Retinal pigment epithelial cell (primary cell): ENCODE results near the gene SSU72.
A peak's percentile ranks its signal among the peaks of the same experiment; 100 is the strongest.

Source experiments
- DNase-seq: peaks from one replicate; pipeline ENCODE4 v3.0.0-alpha.2; 2010; ENCODE audit warnings: low read depth
- H3K4me3 ChIP-seq: 2 replicates; pipeline ENCODE4 v1.5.1; 2011; ENCODE audit warnings: mild to moderate bottlenecking, low read length, control low read depth, moderate library complexity
- TF ChIP-seq, protein P1 (sequence below): conservative IDR thresholded peaks from 2 replicates; pipeline ENCODE4 v1.5.1; 2011; ENCODE audit warnings: low read depth, low read length, control low read depth, inconsistent platforms

Gene SSU72

DNA sequence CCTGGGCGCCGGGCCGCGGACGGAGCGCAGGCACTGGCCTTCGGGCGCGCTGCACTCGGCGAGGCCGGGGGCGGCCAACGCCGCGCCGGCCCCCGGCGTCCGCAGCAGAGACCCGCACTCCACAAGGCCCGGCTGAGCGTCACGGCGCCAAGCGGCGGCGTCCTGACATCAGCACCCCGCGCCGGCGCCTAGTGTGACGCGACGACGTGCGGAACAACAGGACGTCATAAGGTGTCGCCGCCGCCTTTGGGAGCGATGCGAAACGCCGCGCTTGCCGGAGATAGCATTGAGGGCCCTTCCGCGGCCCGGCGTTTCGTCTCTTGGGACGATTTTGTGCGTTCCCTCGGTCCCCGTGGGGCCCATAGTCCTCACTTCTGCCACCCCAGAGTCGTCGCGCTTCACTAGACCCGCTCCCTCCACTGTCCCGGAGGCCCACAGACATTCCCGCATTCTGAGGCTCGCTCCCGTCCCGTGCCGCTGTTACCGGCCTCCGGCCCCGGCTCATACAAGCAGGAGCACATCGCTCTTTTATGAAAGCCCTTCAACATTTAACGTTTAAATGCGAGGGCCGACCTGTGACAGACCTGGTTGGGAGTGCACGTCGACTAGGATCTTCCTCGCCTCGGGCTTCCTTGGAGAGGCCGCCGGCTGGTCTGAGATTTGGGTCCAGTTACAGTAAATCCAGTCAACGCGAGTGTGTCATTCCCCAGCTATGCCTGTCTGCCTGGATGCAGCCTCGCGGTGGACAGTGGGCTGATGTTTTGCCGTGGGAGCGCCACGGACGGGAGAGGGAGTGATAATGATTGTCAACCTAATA, at the start of gene SSU72:
Gene SSU72, minus strand, starts transcription at position 143 of the 817 bp plus-strand sequence. CDS start 306 bp downstream, outside the sequence.
- peak; percentile 57 for DNase-seq
- peak within 1 kb of the TSS; percentile 79 for H3K4me3 ChIP-seq
- TF ChIP-seq, protein P1, sequence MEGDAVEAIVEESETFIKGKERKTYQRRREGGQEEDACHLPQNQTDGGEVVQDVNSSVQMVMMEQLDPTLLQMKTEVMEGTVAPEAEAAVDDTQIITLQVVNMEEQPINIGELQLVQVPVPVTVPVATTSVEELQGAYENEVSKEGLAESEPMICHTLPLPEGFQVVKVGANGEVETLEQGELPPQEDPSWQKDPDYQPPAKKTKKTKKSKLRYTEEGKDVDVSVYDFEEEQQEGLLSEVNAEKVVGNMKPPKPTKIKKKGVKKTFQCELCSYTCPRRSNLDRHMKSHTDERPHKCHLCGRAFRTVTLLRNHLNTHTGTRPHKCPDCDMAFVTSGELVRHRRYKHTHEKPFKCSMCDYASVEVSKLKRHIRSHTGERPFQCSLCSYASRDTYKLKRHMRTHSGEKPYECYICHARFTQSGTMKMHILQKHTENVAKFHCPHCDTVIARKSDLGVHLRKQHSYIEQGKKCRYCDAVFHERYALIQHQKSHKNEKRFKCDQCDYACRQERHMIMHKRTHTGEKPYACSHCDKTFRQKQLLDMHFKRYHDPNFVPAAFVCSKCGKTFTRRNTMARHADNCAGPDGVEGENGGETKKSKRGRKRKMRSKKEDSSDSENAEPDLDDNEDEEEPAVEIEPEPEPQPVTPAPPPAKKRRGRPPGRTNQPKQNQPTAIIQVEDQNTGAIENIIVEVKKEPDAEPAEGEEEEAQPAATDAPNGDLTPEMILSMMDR, result no peak

DNA sequence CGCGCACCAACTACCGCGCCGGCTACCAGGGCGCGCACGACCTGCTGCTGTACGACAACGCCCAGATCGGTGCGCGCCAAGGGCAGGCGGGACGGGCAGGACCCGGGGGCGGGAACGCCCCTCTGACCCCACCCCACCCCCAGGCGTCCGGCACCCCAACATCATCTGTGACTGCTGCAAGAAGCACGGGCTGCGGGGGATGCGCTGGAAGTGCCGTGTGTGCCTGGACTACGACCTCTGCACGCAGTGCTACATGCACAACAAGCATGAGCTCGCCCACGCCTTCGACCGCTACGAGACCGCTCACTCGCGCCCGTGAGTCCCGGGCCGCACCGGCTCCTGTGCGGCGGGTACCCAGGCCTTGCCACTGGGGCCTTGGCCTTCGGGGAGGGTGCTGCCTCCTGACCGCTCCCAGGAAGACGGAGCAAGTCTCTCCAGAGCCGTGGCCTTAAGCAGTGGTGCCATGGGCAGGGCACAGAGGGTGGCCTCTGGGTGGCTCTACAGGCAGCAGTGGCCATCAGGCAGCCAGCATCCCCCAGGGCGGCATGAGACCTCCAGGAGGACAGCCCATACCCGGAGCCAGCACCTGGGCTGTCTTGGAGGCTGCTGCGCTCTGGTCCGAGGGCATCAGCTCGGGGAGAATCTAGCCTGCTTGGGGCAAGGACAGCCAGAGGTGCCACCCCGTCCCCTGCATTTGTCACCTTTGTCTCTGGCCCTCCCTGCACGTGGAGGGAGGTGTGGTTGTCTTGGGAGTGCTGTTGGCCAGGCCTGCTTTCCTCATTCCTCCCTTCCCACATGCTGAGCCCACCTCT, 49.2 kb upstream of the SSU72 start:
- TF ChIP-seq, protein P1, result no peak
- H3K4me3 ChIP-seq, result no peak overlapping the region
- no peak for DNase-seq

DNA sequence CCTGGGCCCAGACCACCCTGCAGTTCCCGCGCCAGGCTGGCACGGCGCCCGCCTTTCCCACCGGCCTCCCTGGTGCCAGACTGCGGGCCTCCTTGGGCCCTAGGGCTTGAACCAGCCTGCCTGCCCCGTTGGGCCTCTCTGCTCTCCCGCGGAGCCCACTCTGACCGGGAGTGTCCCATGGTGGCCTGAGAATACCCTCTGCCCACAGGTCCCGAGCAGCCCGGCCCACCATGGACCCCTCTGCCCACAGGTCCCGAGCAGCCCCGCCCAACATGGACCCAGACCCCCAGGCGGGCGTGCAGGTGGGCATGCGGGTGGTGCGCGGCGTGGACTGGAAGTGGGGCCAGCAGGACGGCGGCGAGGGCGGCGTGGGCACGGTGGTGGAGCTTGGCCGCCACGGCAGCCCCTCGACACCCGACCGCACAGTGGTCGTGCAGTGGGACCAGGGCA, 48.5 kb upstream of the SSU72 start:
- no peak for DNase-seq
- no peak overlapping the region for H3K4me3 ChIP-seq
- TF ChIP-seq, protein P1, result no peak

DNA sequence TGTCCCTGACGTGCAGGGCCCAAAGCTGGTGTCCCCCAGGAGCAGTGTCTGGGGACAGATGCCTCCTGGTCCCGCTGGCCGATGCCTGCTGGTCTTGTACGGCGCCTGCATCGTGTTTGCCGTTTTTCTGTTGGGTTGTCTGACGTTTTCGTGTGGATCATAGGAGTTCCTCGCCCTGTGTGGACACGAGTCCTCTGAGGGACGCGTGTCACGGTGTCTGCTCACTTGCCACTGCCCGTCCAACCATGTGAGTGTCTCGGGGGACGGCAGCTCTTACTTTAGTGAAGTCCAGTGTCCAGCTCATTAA, 48.1 kb upstream of the SSU72 start:
- H3K4me3 ChIP-seq, result no peak overlapping the region
- DNase-seq, result no peak
- TF ChIP-seq, protein P1, result no peak

DNA sequence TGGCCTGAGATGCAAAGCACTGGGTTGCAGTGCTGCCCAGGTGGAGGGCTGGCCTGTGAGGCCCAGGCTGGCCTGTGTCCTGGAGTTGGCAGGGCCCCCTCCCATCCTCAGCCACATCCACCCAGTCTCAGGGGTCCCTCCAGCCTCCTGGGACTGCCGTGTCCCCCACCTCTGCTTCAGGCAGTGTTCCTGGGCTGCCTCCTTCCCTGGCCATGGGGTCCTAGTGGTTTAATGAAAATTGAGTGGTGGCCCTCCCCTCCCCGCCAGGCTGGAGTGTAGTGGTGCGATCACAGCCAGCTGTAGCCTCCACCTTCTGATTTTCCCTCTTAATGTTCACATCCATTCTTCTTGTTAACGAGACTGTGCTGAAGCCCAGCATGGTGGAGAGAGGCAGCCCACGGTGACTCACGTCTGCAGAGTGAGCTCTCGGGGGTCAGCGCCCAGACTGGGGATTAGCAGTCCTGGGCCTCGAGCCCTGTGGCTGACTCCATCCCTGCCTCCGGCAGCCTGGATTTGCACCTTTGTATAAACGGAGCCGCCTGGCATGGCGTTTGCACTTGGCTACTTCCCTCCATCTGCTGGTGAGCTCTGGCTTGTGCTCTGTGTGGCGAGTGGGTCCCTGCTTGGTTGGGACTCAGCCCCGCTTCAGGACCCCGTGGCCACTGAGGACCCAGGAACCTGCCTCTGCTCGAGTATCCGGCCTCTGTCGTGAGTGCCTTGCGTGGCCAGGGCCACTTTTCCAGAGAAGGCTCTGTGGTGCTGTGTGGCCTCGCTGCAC, 47.5 kb upstream of the SSU72 start:
- TF ChIP-seq, protein P1, result peak; percentile 8
- DNase-seq, result peak; percentile 81
- no peak overlapping the region for H3K4me3 ChIP-seq

DNA sequence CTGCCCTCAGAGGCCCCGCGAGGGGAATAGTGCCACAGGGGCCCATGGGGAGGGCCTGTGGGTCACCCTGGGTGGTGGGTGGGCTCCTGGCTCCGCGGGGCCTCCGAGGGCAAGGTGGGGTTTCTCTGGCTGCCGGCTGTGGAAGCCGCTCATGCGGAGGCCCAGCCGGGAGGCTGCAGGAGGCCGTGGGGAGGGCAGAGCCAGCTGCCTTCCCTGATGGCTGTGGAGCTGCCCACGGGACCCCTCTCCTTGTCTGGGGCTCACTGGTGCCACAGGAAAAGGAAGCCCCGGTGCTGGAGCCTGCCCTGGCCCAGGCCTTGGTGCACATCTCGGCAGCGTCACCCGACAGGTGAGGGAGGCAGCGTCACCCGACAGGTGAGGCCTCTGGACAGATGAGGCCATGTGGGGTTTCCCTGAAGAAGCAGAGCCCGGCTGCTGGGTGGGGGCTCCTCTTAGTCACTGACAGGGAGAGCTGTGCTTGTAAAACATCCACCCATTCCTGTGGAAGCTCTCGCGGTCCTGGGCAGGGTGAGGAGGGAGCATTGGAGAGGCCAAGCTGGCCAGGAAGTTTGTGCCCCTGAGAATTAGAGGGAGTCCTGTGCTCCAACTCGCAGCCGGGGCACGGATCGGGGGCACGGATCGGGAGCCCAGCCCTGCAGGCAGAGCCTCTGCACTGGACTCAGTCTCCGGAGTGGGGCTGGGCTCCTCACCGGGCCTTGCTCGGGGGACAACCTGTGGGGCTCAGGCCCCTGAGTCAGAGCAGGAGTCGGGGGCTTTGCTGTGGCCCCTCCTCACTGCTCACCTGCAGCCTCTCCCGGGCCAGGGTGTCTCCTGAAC, 46.7 kb upstream of the SSU72 start:
- no peak overlapping the region for H3K4me3 ChIP-seq
- TF ChIP-seq, protein P1, result no peak
- no peak for DNase-seq
